Renal pelvis (tissue), 4 donors: ENCODE data around the gene PDK3. TPM values are rescaled to one million over a fixed set of nuclear protein-coding genes. Genes with fewer than 3 reads are reported as not detected.

Experiments
- DNase-seq: peaks from one replicate; pipeline ENCODE4 v3.0.0-alpha.2; 2013
- polyA plus RNA-seq, 3 donors: library from polyadenylated mRNA; unstranded; fragments of 120-200 nt; gene quantifications; one replicate each; pipeline ENCODE4 v1.2.1, GENCODE V29; 2013; ENCODE audit not compliant: insufficient read length in 3 of 3

PDK3 gene
- polyA plus RNA-seq, 3 donors = 9.0 to 13.0 (median 10.5) TPM

DNA sequence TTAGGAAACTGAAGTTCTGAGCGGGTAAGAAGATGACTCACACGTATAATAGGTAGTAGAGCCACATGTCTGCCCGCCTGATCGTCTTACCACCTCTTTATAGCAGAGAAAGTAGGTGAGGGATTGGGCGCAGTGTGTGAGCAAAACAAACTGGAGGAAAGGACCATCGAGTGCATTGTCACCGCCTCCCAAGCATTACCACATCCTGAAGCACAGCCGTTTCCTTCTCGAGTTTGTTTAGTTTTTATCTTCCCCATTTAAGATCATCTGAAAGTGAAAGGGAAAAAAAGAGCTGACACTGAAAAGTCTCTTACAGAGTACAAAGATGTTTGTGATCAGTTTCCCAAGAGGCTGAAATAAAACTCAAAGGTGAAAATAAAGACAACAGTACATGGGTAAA is 14.8 kb downstream of the PDK3 start:
- DNase-seq = no peak

DNA sequence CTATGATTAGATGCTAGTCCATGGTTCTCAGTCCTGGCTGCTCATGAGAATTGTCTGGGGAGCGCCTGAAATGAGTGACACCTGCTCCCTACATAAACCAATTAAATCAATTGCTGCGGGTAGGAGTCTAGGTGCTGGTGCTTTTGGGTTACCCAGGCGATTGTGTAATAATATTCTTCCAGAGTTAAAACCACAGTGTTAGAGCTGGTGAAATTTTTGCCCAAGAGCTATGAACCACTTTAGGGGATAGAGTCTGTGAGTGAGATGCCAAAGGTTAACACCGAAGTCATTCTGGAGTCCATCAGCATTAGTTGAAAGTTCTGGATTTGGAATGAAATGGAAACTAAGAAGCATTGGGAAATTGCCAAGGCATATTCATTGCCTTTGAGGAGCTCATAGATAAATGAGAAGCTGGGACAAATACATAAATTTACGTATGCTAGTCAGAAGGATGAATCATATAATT is 15.3 kb downstream of the PDK3 start:
- DNase-seq = no peak

DNA sequence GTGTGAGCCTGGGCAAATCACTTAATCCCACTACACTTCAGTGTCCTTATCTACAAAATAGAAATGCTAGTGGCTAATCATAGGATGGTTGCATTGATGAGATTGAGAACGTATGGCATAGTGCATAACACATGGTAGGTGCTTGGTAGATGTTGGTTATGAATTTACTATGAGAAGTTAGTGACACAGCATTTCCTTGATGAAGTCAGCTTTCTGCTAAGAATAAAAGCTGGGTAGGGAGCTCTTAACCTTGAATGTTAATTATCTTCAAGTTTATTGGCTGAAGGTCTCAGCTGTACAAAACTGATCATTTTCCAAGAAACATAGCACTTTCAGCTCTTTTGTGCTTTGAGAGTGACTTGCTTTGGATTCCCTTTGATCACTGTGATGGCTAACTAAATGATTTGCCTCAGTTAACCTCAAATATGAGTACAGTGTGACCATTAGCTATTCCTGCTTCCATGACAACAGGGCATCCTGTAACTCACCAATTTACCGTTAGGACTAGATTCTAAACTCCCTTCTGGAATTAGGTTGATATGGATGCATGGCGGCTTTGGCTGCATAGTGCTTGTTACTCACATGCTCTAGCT is 17.8 kb downstream of the PDK3 start:
- DNase-seq = no peak

DNA sequence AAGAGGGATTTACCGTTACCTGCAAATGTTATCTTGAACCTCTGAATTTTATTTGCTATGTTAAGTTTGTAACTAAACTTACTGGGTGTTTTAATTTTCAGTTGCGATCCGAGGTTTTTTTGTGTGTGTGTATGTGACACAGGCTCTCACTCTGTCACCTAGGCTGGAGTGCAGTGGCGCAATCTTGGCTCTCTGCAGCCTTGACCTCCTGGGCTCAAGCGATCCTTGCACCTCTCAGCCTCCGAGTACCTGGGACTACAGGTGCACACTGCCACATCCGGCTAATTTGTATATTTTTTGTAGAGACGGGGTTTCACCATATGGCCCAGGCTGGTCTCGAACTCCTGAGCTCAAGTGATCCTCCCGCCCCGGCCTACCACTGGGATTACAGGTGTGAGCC is 18.5 kb downstream of the PDK3 start:
- no peak for DNase-seq

DNA sequence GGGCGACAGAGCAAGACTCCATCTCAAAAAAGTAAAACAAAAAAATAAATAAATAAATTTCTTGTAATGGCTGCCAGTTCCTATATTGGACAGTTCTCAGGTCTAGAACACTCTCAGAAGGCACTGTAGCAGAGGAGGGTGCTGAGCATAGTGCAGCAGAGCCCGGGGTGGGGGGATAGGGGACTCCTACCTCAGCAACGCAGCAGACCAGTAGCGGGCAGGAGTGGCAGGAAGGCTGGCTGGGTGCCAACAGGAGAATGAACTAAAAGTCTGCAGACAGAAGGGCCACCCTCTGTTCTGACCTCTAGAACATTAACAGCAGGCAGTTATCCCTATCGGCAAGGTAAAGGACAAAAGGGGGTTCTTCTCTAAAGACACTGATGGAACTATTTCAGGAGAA is 20.2 kb downstream of the PDK3 start:
- no peak for DNase-seq

DNA sequence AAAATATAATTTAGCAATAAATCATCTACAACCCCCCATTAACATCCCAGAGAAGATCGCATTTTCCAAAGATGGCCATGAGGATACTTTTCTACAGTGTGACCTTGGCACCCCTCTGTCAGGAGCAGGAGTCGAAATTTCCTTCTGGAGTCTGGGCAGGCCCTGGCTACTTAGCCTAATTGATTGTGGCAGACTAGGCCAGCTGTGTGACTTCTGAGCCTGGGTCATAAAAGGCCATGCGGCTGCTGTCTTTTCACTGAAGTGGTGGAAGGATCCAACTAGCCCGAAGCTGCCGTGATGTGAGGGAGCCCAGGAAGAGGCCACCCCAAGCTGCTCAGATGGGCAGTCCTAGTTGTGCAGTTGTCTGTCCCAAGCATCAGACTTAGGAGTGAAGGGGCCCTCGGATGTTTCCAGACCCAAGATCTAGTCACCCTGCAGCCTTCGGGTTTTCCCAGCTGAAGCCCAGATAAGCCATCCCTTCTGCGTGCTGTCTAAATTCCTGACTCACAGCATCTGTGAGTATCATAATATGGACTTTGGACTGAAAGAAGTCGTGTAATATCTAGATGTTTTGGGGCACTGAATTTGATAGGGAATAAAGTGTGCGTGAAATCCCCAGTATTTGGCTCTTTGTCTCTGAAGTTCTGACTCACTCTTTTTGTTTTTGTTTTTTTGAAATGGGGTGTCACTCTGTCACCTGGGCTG is 21.0 kb downstream of the PDK3 start:
- DNase-seq = no peak

DNA sequence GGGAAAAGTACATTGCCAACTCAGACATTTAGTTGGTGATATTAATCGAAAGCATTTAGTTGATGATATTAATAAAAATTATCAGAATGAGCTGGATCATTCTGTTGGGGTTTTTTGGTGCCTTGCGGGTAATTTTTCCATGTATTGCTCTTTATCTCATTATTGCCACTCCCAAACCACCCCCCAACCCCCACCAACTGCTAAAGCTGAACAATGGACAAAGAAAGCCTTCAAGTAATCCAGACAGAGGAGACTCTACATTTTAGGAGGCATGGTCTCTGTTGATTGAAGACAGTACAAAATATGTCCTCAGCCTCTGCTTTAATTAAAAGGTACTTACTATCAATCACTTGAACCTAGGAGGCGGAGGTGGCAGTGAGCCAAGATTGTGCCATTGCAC is 22.5 kb downstream of the PDK3 start:
- no peak for DNase-seq

DNA sequence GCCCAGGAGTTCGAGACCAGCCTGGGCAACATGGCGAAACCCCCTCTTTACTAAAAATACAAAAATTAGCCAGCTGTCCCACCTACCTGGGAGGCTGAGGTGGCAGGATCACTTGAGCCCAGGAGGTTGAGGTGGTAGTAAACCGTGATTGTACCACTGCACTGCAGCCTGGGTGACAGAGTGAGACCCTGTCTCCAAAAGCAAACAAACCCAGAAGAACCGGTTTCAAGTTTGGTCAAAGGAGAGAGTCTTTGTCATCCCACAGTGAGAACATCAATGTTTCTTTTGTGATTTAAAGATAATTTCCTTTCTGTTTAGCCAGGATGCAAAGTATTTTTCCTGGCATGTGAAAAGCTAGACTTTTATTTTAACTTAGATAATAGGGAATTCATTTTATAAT is 26.7 kb downstream of the PDK3 start:
- DNase-seq = no peak

DNA sequence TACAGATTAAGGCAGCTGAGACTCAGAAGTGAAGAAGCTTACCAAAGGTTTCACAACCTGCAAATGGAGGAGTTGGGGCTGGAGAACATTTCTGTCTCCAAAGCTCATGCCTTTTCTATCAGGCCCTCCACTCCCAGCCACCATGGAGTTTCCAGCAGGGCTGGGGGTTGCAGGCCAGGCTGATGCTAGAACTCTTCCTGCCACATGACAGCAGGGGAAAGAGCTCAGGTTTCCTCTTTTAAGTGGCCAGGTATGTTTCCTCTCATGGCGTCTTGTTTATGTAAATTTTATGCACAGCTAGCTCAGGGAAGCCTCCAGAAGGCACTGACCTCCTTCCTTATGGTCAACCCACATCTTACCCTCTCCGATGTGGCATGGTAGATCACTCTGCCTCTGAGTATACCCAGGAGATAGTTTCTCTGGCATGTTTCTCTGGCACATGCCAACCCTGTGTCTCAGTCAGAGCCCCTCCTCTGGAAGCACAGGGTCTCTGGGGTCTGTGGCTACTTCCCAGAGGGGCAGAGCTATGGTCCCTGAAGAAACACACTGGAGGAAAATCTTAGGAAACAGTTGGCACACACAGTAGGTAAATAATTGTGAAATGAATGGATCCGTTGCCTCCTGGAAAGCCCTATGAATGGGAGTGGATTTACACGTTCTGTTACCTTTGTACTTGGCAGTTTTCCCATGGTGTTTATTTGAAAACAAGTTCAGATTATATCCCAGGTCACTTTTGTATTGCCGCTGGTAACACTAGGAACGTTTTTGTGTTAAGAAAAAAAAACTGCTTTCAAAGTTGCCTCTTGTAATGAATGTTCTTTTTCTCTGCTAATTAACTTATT is 28.9 kb downstream of the PDK3 start:
- DNase-seq = no peak

DNA sequence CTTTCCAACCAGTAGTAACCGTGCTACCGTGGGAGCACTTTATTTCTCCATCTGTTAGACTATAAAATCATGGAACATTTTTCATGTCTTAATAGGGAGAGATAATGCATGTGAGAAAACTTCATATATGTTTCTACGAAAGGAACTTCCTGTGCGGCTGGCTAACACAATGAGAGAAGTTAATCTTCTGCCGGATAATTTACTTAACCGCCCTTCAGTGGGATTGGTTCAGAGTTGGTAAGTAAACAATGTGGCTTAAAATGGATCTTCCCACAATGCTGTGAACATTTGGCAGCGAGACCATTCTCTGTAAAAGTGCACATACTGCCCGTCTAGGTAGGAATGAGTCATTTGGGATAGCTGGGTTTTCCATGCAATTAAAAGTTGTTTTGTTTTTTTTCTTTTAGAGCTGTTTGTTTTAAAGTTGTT is 29.6 kb downstream of the PDK3 start:
- DNase-seq = peak; percentile 26

DNA sequence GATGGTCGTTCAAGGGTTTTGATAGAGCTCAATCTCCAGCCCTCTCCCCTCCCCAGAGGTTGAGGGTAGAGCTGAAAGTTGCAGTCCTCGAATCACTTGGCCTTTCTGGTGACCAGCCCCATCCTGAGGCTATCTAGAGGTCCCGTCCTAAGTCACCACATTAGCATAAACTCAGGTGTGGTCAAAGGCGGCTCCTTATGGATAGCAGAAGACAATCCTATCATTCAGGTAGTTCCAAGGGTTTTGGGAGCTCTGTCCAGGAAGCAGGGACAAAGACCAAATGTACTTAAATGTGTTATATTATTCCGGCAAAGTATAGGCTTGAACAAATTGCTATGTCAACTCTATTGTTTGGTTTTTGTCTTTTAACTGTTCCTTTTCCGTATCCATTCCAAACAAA is 30.6 kb downstream of the PDK3 start:
- DNase-seq = no peak

DNA sequence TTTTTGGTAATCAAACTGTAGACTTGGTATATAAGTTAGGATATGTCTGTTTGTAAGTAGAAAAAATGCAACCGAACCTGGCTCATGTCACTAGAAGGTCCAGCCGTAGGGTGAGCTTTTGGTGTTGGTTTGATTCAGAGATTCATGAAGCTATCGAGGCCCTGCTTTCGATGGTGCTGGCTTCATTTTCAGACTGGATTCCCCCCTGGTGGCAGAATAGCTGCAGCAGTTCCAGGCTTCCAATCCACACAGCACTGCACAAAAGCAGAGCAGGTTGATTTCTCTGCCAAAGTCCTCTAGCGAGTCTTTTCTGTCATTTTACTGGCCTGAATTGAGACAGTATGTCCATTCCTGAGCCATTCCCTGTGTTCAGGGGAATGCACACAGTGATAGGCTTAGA is 33.1 kb downstream of the PDK3 start:
- DNase-seq = no peak

DNA sequence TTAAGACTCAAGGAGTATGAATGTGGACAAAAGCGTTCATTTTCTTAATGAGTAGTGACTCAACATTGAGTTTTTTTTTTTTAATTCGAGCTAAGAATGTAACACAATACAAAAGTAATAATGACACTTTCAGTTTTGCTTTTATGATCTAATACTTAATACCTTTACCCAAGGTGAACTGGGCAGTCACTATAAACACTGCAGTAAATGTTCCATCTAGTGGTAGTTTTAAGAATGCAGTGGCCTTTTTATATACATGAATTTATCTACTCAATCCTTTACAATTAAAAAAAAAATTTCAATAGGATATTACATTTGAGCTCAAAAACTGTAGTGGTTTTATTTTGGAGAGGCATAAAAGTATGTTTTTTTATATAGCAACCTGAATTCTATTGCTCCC is 33.9 kb downstream of the PDK3 start:
- DNase-seq = no peak

DNA sequence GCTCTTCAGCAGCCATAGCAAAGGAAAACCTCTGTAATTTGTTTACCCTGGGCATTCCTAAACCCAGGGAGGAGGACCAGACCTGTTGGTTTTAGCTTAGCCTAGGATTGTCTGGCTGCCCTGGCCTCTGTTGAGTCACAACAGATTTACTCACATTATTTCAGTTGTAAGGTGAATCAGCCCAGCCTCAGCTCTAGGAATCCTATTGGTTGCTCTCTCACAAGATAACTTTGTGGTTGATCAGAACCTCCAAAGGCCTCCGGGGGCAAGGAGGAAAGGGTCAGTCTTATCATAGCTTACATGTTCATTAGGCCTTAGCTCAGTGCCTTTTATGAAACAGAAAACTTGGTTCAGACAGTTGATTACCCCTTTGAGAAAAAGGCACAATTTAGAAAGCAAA is 41.0 kb downstream of the PDK3 start:
- DNase-seq = no peak

DNA sequence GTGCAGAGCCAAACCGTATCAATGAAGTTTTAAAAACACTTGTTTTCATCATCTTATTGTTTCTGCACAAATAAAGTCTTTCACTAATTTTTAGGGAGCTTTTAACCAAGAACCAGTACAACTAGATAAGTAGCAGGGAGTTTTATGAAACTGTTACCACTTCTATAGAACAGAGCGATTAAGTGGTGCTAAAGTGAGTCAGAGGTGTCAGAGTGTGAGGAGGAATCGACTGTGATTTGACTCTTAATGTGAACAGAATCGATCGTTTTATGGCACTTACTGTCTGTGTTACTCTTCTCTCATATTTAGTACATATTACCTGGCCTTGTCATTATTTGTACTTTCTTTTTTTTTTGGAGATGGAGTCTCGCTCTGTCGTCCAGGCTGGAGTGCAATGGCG is 43.3 kb downstream of the PDK3 start:
- no peak for DNase-seq

DNA sequence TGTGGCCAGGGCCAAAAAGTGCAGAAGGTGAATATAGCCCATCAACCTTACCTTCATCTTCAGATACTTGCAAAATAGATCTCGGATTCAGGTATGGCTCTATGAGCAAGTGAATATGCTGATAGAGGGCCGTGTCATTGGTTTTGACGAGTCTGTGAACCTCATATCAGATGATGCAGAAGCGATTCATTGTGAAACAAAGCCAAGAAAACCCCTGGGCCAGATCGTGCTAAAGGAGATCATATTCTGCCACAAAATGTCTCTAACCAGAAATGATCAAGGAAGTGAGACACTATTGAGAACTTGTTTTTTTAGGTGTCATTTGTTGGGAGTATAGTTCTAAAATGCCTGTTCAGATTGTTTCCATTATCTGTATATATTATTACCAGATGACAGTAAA is 48.3 kb downstream of the PDK3 start:
- DNase-seq = no peak

DNA sequence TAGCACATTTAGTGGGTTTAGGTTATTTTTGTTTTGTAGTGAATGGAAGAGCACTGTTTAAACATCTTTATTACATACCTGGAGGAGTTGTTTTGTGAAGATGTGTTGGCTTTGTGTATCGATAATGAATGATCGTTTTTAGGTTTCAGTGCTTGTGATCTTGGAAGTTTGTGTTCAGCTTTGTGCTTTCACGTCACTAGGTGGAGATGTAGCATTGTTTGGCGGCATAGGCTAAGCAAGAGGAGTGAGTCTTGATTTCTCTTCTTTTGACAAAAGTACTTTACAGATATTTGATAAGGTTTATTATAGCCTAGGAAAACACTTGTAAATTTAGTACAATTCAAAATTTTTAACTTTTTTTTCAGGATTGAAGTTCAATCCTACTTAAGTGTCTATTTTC is 50.4 kb downstream of the PDK3 start:
- no peak for DNase-seq

DNA sequence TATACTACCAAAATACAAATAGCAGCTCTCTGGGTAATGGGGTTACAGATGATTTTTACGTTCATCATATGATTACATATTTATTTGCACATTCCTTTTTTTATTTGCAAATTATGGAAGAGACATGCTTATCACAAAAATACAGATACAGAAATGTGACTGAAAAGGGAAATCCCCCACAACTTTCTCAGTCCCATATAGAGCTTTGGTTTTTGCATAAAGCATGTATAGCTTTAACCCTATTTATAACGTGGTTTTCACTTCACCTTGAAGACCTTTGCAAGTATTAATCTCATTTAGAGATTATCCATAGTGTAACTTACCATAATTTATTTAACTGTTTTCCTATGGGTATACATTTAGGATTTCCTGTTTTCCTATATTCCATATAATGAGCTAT is 55.4 kb downstream of the PDK3 start:
- no peak for DNase-seq

DNA sequence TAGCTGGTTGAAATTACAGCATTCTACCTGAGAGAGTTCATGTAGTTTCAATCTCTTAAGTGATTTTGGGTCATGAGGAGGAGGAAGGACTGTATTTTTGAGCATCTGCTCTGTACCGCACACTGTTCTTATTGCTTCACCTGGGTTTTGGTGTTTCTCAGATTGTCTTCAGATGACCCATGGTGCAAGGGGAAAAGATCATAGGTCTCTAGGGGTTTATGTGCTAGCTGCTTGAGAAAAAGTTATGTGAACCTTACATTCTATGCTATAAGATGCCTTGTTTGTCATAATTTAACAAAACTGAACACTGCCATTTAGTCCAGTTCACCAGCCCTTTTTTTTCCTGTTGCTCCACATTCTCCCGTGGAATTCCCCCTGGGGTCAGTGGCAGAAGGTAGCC is 60.4 kb downstream of the PDK3 start:
- DNase-seq = no peak

DNA sequence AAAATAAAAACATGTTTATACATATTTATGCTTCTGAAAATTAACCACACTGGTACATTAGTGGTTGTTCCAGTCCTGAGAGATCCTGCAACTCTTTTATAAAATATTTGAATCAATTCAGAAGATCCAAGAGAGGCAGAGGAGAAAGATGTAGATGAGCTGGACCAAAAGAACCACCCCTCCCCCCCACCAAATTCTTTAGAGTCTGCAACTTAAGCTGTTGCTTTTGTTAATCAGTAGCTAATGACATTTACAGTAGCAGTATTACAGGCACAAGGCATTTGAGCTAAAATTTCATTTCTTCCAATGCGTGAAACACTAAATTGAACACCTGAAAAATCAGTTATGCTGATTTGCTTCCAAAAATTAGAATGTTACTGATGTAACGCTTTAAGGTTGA is 61.5 kb downstream of the PDK3 start:
- no peak for DNase-seq

DNA sequence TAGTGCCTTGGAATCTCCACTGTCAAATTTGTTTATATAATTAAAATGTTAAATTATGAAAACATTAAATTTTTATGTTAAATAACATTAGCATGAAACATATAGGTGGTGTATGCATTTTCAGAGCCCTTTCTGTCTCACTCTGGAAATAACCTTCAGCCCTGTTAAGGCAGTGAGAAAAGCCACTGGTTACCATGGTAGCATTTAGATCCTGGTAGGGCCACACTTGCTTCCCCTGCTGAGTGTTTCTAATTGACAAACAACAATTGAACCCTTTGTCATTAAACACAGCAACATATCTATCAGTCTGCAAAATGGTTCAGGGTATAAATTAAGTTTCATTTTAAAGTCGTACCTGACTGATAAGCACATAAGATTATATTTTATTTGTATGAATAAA is 63.5 kb downstream of the PDK3 start:
- no peak for DNase-seq

DNA sequence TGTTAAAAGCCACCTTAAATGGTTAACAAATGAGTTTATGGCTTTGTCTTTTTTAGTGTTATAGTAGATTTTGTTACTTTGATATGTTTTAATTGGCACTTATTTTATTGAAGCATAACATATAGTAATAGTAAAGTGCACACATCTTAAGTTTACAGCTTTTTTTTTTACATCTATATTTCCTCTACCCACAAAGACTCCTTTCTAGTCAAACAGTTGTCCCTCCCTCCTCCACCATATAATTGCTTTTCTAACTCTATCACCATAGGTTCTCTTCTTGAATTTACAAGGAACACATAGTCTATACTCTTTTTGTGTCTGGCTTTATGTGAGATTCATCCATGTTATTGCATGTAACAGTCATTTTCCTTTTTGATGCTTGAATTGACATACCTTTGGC is 71.5 kb downstream of the PDK3 start:
- DNase-seq = no peak

DNA sequence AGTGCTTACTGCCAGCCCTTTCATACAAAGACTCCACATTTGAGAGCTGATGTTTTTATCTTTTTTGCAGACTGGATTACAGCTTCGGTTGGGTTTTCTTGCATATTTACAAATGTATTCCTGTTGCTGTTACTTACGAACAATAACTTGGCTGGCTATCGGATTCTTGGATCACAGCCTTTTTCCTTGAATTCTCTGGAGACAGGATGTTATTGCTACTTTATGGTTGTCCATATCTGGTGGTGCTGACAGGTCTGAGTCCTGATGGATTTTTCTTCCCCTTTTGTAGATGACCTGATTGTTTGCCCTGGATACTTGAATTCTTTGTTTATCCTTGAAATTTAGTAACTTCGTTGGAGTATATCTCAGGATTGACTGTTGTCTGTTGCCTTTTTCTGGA is 77.7 kb downstream of the PDK3 start:
- DNase-seq = no peak
